Activated CD8-positive, alpha-beta memory T cell treated with anti-CD3 and anti-CD28 coated beads, Interleukin-2, amount 10 ng/mL, durations not matched to agents 7 days and 5 days (primary cell): ENCODE data around the gene CRHR1. TPM values are rescaled to one million over a fixed set of nuclear protein-coding genes. Genes with fewer than 3 reads are reported as not detected.

Experiments
- ATAC-seq: fragments of 150-1000 bp; cut with Tn5 transposase; one replicate; pipeline ENCODE4 v1.10.0; 2021; ENCODE audit warnings: moderate library complexity
- CTCF ChIA-PET: fragments of 350-600 bp; sonication (Branson Sonifier 250); formaldehyde crosslinking; loops from one replicate; lab custom pipeline; 2021; ENCODE audit warnings: antibody characterized with exemption; lab: Charles Lee
- DNase-seq: peaks from one replicate; pipeline ENCODE4 v3.0.0-alpha.2; 2020
- H3K27ac Mint-ChIP-seq: one replicate; pipeline ENCODE4 v1.8.0; 2021; ENCODE audit warnings: mild to moderate bottlenecking, mixed read lengths
- H3K27me3 Mint-ChIP-seq: one replicate; pipeline ENCODE4 v1.8.0; 2021; ENCODE audit warnings: mixed read lengths
- H3K36me3 Mint-ChIP-seq: one replicate; pipeline ENCODE4 v1.8.0; 2021; ENCODE audit warnings: mild to moderate bottlenecking, mixed read lengths
- H3K4me1 Mint-ChIP-seq: one replicate; pipeline ENCODE4 v1.8.0; 2021; ENCODE audit warnings: mixed read lengths
- H3K4me3 Mint-ChIP-seq: one replicate; pipeline ENCODE4 v1.8.0; 2021; ENCODE audit warnings: mild to moderate bottlenecking, moderate library complexity, mixed read lengths
- H3K9me3 Mint-ChIP-seq: one replicate; pipeline ENCODE4 v1.8.0; 2022; ENCODE audit warnings: low read depth, mixed read lengths
- total RNA-seq, 2 experiments: library from RNA; stranded (reverse); gene quantifications; one replicate each; pipeline ENCODE4 v1.2.3, GENCODE V29; 2021

CRHR1 gene
- total RNA-seq, 2 experiments from 2014 or later = not detected

- Mint-ChIP-seq H3K36me3 (no peaks in the 10 kb centered on the region), H3K27me3 (peaks cover 13% of the 10 kb centered on the region), H3K9me3 (no peaks in the 10 kb centered on the region), H3K4me3 (no peak overlapping the region), H3K27ac (peak overlapping the region; percentile 34), H3K4me1 (no peaks in the 10 kb centered on the region)
- ATAC-seq (no peak), DNase-seq (no peak)
- CTCF ChIA-PET = interaction anchor here (1.1 kb wide), 1 partner anchor 169 kb away, joined by 3 read pairs; no protein-coding TSS in a partner anchor
Measured at GRCh38 chr17:45808845-45809244, 24.7 kb downstream of the CRHR1 start.

- CTCF ChIA-PET = interaction anchor here (1.1 kb wide), 1 partner anchor 170 kb away, joined by 3 read pairs; no protein-coding TSS in a partner anchor
Measured at GRCh38 chr17:45809499-45809898, 25.4 kb downstream of the CRHR1 start.

GRCh38 chr17:45812102-45812501 lies 28.0 kb downstream of the CRHR1 start:
- CTCF ChIA-PET = interaction anchor here (1.2 kb wide), 1 partner anchor 19 kb away, joined by 8 read pairs; no protein-coding TSS in a partner anchor
- Mint-ChIP-seq H3K9me3 (no peaks in the 10 kb centered on the region), H3K4me3 (no peak overlapping the region), H3K36me3 (no peaks in the 10 kb centered on the region), H3K27ac (no peak overlapping the region), H3K4me1 (no peaks in the 10 kb centered on the region), H3K27me3 (peaks cover 9% of the 10 kb centered on the region)
- DNase-seq = no peak
- ATAC-seq = no peak

More at GRCh38 chr17:45809499-45809898, 25.4 kb downstream of the CRHR1 start:
- no peak for ATAC-seq
- Mint-ChIP-seq H3K27ac (no peak overlapping the region), H3K36me3 (no peaks in the 10 kb centered on the region), H3K4me1 (no peaks in the 10 kb centered on the region), H3K4me3 (no peak overlapping the region), H3K9me3 (no peaks in the 10 kb centered on the region), H3K27me3 (peaks cover 13% of the 10 kb centered on the region)
- no peak for DNase-seq

GRCh38 chr17:45813048-45813725 lies 29.1 kb downstream of the CRHR1 start:
- Mint-ChIP-seq H3K4me3 (no peak overlapping the region), H3K4me1 (no peaks in the 10 kb centered on the region), H3K27me3 (peaks cover 9% of the 10 kb centered on the region), H3K36me3 (no peaks in the 10 kb centered on the region), H3K27ac (no peak overlapping the region), H3K9me3 (no peaks in the 10 kb centered on the region)
- no peak for DNase-seq
- no peak for ATAC-seq
- CTCF ChIA-PET = interaction anchor here (0.9 to 1.2 kb wide), 2 partner anchors 18 to 173 kb away, joined by 3 to 8 read pairs; no protein-coding TSS in a partner anchor

- H3K4me3 Mint-ChIP-seq = no peak overlapping the region
- H3K27ac Mint-ChIP-seq = no peak overlapping the region
Measured at GRCh38 chr17:45814622-45815606, 30.8 kb downstream of the CRHR1 start.

GRCh38 chr17:45815752-45816151 lies 31.6 kb downstream of the CRHR1 start:
- peaks cover 11% of the 10 kb centered on the region for H3K27me3 Mint-ChIP-seq
- H3K27ac Mint-ChIP-seq = no peak overlapping the region
- no peak for ATAC-seq
- H3K36me3 Mint-ChIP-seq = no peaks in the 10 kb centered on the region
- H3K9me3 Mint-ChIP-seq = no peaks in the 10 kb centered on the region
- H3K4me1 Mint-ChIP-seq = no peaks in the 10 kb centered on the region
- CTCF ChIA-PET = interaction anchor here (0.9 kb wide), 1 partner anchor 16 kb away, joined by 3 read pairs; no protein-coding TSS in a partner anchor
- DNase-seq = no peak
- H3K4me3 Mint-ChIP-seq = no peak overlapping the region

More at GRCh38 chr17:45814622-45815606, 30.8 kb downstream of the CRHR1 start:
- Mint-ChIP-seq H3K27me3 (peaks cover 9% of the 10 kb centered on the region), H3K4me1 (no peaks in the 10 kb centered on the region), H3K9me3 (no peaks in the 10 kb centered on the region), H3K36me3 (no peaks in the 10 kb centered on the region)
- ATAC-seq (no peak), DNase-seq (no peak)
- CTCF ChIA-PET = interaction anchor here (1.4 kb wide), 1 partner anchor 17 kb away, joined by 3 read pairs; no protein-coding TSS in a partner anchor

- no peaks in the 10 kb centered on the region for H3K36me3 Mint-ChIP-seq
- CTCF ChIA-PET = no interaction called here
- H3K9me3 Mint-ChIP-seq = no peaks in the 10 kb centered on the region
- no peak overlapping the region for H3K27ac Mint-ChIP-seq
- no peaks in the 10 kb centered on the region for H3K4me1 Mint-ChIP-seq
- ATAC-seq (no peak), DNase-seq (no peak)
- H3K4me3 Mint-ChIP-seq = no peak overlapping the region
- peaks cover 8% of the 10 kb centered on the region for H3K27me3 Mint-ChIP-seq
Measured at GRCh38 chr17:45818041-45818440, 33.9 kb downstream of the CRHR1 start.

GRCh38 chr17:45818699-45819098 lies 34.6 kb downstream of the CRHR1 start:
- Mint-ChIP-seq H3K27me3 (peaks cover 3% of the 10 kb centered on the region), H3K4me3 (no peak overlapping the region), H3K36me3 (no peaks in the 10 kb centered on the region), H3K9me3 (no peaks in the 10 kb centered on the region), H3K27ac (no peak overlapping the region), H3K4me1 (no peaks in the 10 kb centered on the region)
- no peak for DNase-seq
- ATAC-seq = no peak
- CTCF ChIA-PET = interaction anchor here (0.8 kb wide), 1 partner anchor 12 kb away, joined by 3 read pairs; no protein-coding TSS in a partner anchor

- no peak for DNase-seq
- CTCF ChIA-PET = interaction anchor here (2.6 kb wide), 1 partner anchor 179 kb away, joined by 8 read pairs; no protein-coding TSS in a partner anchor
- no peak for ATAC-seq
- Mint-ChIP-seq H3K27ac (no peak overlapping the region), H3K36me3 (no peaks in the 10 kb centered on the region), H3K4me3 (no peak overlapping the region), H3K9me3 (no peaks in the 10 kb centered on the region), H3K27me3 (peaks cover 3% of the 10 kb centered on the region), H3K4me1 (no peaks in the 10 kb centered on the region)
Measured at GRCh38 chr17:45819632-45820031, 35.5 kb downstream of the CRHR1 start.

- Mint-ChIP-seq H3K36me3 (no peaks in the 10 kb centered on the region), H3K9me3 (no peaks in the 10 kb centered on the region), H3K4me3 (no peak overlapping the region), H3K27me3 (peaks cover 3% of the 10 kb centered on the region), H3K4me1 (no peaks in the 10 kb centered on the region), H3K27ac (no peak overlapping the region)
- ATAC-seq (no peak), DNase-seq (no peak)
- CTCF ChIA-PET = interaction anchor here (2.6 kb wide), 1 partner anchor 180 kb away, joined by 8 read pairs; no protein-coding TSS in a partner anchor
Measured at GRCh38 chr17:45820052-45820780, 36.1 kb downstream of the CRHR1 start.

GRCh38 chr17:45821147-45821546 lies 37.0 kb downstream of the CRHR1 start:
- H3K4me3 Mint-ChIP-seq = no peak overlapping the region
- no peak for ATAC-seq
- H3K9me3 Mint-ChIP-seq = no peaks in the 10 kb centered on the region
- no peak for DNase-seq
- H3K4me1 Mint-ChIP-seq = no peaks in the 10 kb centered on the region
- H3K27me3 Mint-ChIP-seq = peaks cover 3% of the 10 kb centered on the region
- CTCF ChIA-PET = interaction anchor here (2.6 kb wide), 1 partner anchor 181 kb away, joined by 8 read pairs; no protein-coding TSS in a partner anchor
- H3K36me3 Mint-ChIP-seq = no peaks in the 10 kb centered on the region
- no peak overlapping the region for H3K27ac Mint-ChIP-seq

GRCh38 chr17:45823598-45823997 lies 39.5 kb downstream of the CRHR1 start:
- DNase-seq = peak; percentile 50
- peak; percentile 68 for ATAC-seq
- Mint-ChIP-seq H3K27ac (no peak overlapping the region), H3K4me1 (no peaks in the 10 kb centered on the region), H3K36me3 (no peaks in the 10 kb centered on the region), H3K27me3 (peaks cover 3% of the 10 kb centered on the region), H3K9me3 (no peaks in the 10 kb centered on the region), H3K4me3 (no peak overlapping the region)
- CTCF ChIA-PET = interaction anchor here (0.9 kb wide), 1 partner anchor 9 kb away, joined by 3 read pairs; no protein-coding TSS in a partner anchor
